ENCODE measurements around the gene TUT1. TPM values are rescaled to one million over a fixed set of nuclear protein-coding genes. Genes with fewer than 3 reads are reported as not detected.
"Not testable (repeated sequence)": the region's sequence is repeated elsewhere in the genome, so short reads cannot be mapped to it uniquely, and the experiment has no call there.

The TUT1 gene
- total and polyA plus RNA-seq, 2 donors from 2014 or later, result 18.7 to 29.5 TPM

- H3K36me3 ChIP-seq (ENCODE audit: control insufficient read depth in 2 of 3, insufficient read depth in 3 of 3, low read length in 3 of 3), result peaks cover 11 to 47% (median 17%) of the 10 kb centered on the region in 3 donors
- FAIRE-seq, result no peak
These were observed 18.9 kb downstream of the TUT1 start for GRCh38 chr11:62572431-62572830.

GRCh38 chr11:62571493-62571892 is 19.8 kb downstream of the TUT1 start:
- DNase-seq, result not testable (repeated sequence)

More at GRCh38 chr11:62572431-62572830, 18.9 kb downstream of the TUT1 start:
- Histone ChIP-seq H3K9me3 (ENCODE audit: control insufficient read depth in 2 of 3, insufficient read depth in 1 of 3, low read length in 3 of 3) (no peaks in the 10 kb centered on the region), H3K9ac (ENCODE audit: low read length in 3 of 3) (peak overlapping the region; percentile 84 to 99 (median 91)), H3K27ac (ENCODE audit: low read depth in 2 of 2, low read length in 2 of 2) (peak overlapping the region in 1 of 2 donors; percentile 92), H3K27me3 (ENCODE audit: control insufficient read depth, insufficient read depth, low read length) (no peaks in the 10 kb centered on the region), H3K4me3 (ENCODE audit: low read length in 3 of 3) (peak overlapping the region; percentile 85 to 99 (median 94)), H3K4me1 (ENCODE audit: control insufficient read depth in 2 of 3, insufficient read depth in 2 of 3, low read depth in 1 of 3, low read length in 3 of 3) (peaks cover 0 to 27% (median 13%) of the 10 kb centered on the region in 3 donors)
- peak in 1 of 5 donors; percentile 20 for DNase-seq
- intact Hi-C loops (cut with DNase I), result no loop called here
- TF ChIP-seq, protein P1, sequence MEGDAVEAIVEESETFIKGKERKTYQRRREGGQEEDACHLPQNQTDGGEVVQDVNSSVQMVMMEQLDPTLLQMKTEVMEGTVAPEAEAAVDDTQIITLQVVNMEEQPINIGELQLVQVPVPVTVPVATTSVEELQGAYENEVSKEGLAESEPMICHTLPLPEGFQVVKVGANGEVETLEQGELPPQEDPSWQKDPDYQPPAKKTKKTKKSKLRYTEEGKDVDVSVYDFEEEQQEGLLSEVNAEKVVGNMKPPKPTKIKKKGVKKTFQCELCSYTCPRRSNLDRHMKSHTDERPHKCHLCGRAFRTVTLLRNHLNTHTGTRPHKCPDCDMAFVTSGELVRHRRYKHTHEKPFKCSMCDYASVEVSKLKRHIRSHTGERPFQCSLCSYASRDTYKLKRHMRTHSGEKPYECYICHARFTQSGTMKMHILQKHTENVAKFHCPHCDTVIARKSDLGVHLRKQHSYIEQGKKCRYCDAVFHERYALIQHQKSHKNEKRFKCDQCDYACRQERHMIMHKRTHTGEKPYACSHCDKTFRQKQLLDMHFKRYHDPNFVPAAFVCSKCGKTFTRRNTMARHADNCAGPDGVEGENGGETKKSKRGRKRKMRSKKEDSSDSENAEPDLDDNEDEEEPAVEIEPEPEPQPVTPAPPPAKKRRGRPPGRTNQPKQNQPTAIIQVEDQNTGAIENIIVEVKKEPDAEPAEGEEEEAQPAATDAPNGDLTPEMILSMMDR (IDR thresholded peaks at IDR 0.05; ENCODE audit: borderline replicate concordance, extremely low read depth, insufficient read depth), result no peak

GRCh38 chr11:62570903-62571302 is 20.4 kb downstream of the TUT1 start:
- H3K4me3 ChIP-seq (ENCODE audit: low read length in 3 of 3); H3K9me3 ChIP-seq (ENCODE audit: control insufficient read depth in 2 of 3, insufficient read depth in 1 of 3, low read length in 3 of 3); H3K9ac ChIP-seq (ENCODE audit: low read length in 3 of 3); H3K27ac ChIP-seq (ENCODE audit: low read depth in 2 of 2, low read length in 2 of 2); FAIRE-seq; DNase-seq; intact Hi-C loops (cut with DNase I); H3K27me3 ChIP-seq (ENCODE audit: control insufficient read depth, insufficient read depth, low read length): not testable (repeated sequence)
- Histone ChIP-seq H3K4me1 (ENCODE audit: control insufficient read depth in 2 of 3, insufficient read depth in 2 of 3, low read depth in 1 of 3, low read length in 3 of 3) (peaks cover 0 to 21% (median 6%) of the 10 kb centered on the region in 3 donors), H3K36me3 (ENCODE audit: control insufficient read depth in 2 of 3, insufficient read depth in 3 of 3, low read length in 3 of 3) (peaks cover 14 to 53% (median 20%) of the 10 kb centered on the region in 3 donors)

More at GRCh38 chr11:62571493-62571892, 19.8 kb downstream of the TUT1 start:
- H3K27me3 ChIP-seq (ENCODE audit: control insufficient read depth, insufficient read depth, low read length); FAIRE-seq; H3K27ac ChIP-seq (ENCODE audit: low read depth in 2 of 2, low read length in 2 of 2); intact Hi-C loops (cut with DNase I); H3K4me3 ChIP-seq (ENCODE audit: low read length in 3 of 3); H3K9me3 ChIP-seq (ENCODE audit: control insufficient read depth in 2 of 3, insufficient read depth in 1 of 3, low read length in 3 of 3): not testable (repeated sequence)
- Histone ChIP-seq H3K4me1 (ENCODE audit: control insufficient read depth in 2 of 3, insufficient read depth in 2 of 3, low read depth in 1 of 3, low read length in 3 of 3) (peaks cover 0 to 25% (median 12%) of the 10 kb centered on the region in 3 donors), H3K36me3 (ENCODE audit: control insufficient read depth in 2 of 3, insufficient read depth in 3 of 3, low read length in 3 of 3) (peaks cover 12 to 53% (median 21%) of the 10 kb centered on the region in 3 donors), H3K9ac (ENCODE audit: low read length in 3 of 3) (peak overlapping the region in 1 of 3 donors; percentile 43)

DNA sequence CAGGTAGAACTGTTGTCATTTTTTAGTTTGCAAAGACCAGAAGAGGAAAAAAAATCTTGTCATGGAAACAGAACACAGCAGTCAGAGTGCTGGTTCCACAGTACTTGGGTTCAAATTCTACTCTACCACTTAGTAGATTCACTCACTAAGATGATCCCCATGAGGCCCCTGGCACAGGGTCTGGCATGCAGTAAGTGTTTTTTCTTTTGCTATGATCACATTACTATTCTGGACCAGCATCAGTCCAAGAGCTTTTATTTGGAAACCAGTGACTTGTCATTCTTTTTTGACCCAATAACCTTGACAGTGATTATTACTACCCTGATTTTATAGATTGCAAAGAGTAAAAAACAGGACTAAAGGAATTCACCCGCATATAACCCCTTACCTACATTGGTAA is 21.7 kb downstream of the TUT1 start:
- no peak overlapping the region for H3K9ac ChIP-seq (ENCODE audit: low read length in 3 of 3)
- intact Hi-C loops (cut with DNase I), result no loop called here
- H3K27ac ChIP-seq (ENCODE audit: low read depth in 2 of 2, low read length in 2 of 2), result no peak overlapping the region
- no peak overlapping the region for H3K4me3 ChIP-seq (ENCODE audit: low read length in 3 of 3)
- H3K36me3 ChIP-seq (ENCODE audit: control insufficient read depth in 2 of 3, insufficient read depth in 3 of 3, low read length in 3 of 3), result peaks cover 15 to 52% (median 26%) of the 10 kb centered on the region in 3 donors
- TF ChIP-seq, protein P1 (IDR thresholded peaks at IDR 0.05; ENCODE audit: borderline replicate concordance, extremely low read depth, insufficient read depth), result no peak
- no peak for FAIRE-seq
- DNase-seq, result no peak
- peaks cover 0 to 11% (median 6%) of the 10 kb centered on the region in 3 donors for H3K4me1 ChIP-seq (ENCODE audit: control insufficient read depth in 2 of 3, insufficient read depth in 2 of 3, low read depth in 1 of 3, low read length in 3 of 3)
- H3K27me3 ChIP-seq (ENCODE audit: control insufficient read depth, insufficient read depth, low read length), result no peaks in the 10 kb centered on the region
- no peaks in the 10 kb centered on the region for H3K9me3 ChIP-seq (ENCODE audit: control insufficient read depth in 2 of 3, insufficient read depth in 1 of 3, low read length in 3 of 3)
